Activated T-helper 2 cell treated with anti-CD3 and anti-CD28 coated beads, Interferon-gamma antibody, Interleukin-2, Interleukin-4, amounts not matched to agents 10 μg/mL and 5 μg/mL and 100 μg/mL, durations not matched to agents 14 hours and 24 hours and 36 hours (primary cell): ENCODE measurements around the gene STARD10. TPM values are rescaled to one million over a fixed set of nuclear protein-coding genes. Genes with fewer than 3 reads are reported as not detected.

Experiments used
- DNase-seq: peaks from one replicate; pipeline ENCODE4 v3.0.0; 2021; ENCODE audit warnings: low spot score
- H3K27ac Mint-ChIP-seq: one replicate; pipeline ENCODE4 v1.8.0; 2021; ENCODE audit warnings: mixed read lengths
- H3K27me3 Mint-ChIP-seq: one replicate; pipeline ENCODE4 v1.8.0; 2021; ENCODE audit warnings: low read depth, mixed read lengths
- H3K36me3 Mint-ChIP-seq: one replicate; pipeline ENCODE4 v1.8.0; 2021; ENCODE audit warnings: low read depth, mixed read lengths
- H3K4me1 Mint-ChIP-seq: one replicate; pipeline ENCODE4 v1.8.0; 2021; ENCODE audit warnings: low read depth, mixed read lengths
- H3K4me3 Mint-ChIP-seq: one replicate; pipeline ENCODE4 v1.8.0; 2021; ENCODE audit warnings: low read depth, mild to moderate bottlenecking, moderate library complexity, mixed read lengths
- H3K9me3 Mint-ChIP-seq: one replicate; pipeline ENCODE4 v1.8.0; 2021; ENCODE audit warnings: mixed read lengths
- intact Hi-C: fragments of 100-400 bp; cut with micrococcal nuclease; formaldehyde crosslinking; loops from one replicate; pipeline ENCODE4 v1.15.1; 2023
- total RNA-seq: library from RNA; stranded (reverse); gene quantifications from 2 replicates; pipeline ENCODE4 v1.2.3, GENCODE V29; 2022

The STARD10 gene
- total RNA-seq, 1 donor from 2014 or later, result 10.7 TPM

DNA sequence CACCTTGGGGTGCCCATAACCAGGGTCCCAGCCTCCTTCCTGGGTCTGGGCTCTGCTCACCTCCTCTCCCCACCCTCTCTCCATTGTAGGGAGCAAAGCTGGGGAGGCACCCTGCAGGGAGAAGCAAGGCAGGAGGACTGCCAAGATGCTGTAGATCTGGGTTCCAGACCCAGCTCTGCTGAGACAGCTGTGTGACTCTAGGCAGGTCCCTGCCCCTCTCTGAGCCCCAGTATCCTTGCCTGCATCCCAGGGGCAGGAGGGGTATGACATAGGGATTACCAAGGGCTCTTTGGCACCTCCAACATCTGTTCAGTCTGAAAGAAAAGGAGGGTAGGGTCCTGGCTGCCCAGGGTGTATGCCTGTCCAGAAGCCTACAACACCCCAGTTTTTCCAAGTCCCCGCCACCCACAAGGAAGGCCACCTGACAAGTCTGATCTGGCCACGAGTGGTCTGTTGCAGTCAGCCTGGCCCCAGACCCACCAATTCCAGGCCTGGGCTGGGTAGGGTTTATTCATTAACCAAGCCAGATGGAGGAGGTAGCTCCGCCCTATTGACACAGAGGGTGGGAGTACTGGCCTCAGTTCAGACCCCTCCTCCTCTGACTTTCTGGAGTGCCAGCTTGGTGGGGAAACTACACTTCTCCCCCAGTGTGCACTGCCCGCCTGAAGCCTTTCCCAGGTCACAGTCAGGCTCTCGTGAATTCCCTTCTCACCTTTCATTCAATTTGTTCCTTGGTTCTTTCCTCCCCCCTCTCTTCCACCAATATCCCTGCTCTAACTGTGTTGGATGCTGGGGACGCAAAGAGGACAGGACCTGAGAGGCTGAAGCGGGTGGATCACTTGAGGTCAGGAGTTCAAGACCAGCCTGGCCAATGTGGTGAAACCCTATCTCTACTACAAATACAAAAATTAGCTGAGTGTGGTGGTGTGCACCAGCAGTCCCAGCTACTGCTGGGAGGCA lies 15.0 kb downstream of the STARD10 start:
- H3K4me3 Mint-ChIP-seq, result no peak overlapping the region

GRCh38 chr11:72777755-72778278 lies 16.0 kb downstream of the STARD10 start:
- no peak for DNase-seq
- H3K4me1 Mint-ChIP-seq, result peaks cover 7% of the 10 kb centered on the region
- intact Hi-C loops, result no loop called here
- no peak overlapping the region for H3K27ac Mint-ChIP-seq
- no peaks in the 10 kb centered on the region for H3K36me3 Mint-ChIP-seq
- H3K4me3 Mint-ChIP-seq, result no peak overlapping the region
- no peaks in the 10 kb centered on the region for H3K9me3 Mint-ChIP-seq
- H3K27me3 Mint-ChIP-seq, result peaks cover 6% of the 10 kb centered on the region

More for the DNA sequence above, 15.0 kb downstream of the STARD10 start:
- no peaks in the 10 kb centered on the region for H3K36me3 Mint-ChIP-seq
- peaks cover 6% of the 10 kb centered on the region for H3K27me3 Mint-ChIP-seq
- intact Hi-C loops, result no loop called here
- no peak overlapping the region for H3K27ac Mint-ChIP-seq
- no peaks in the 10 kb centered on the region for H3K9me3 Mint-ChIP-seq
- H3K4me1 Mint-ChIP-seq, result peaks cover 8% of the 10 kb centered on the region
- no peak for DNase-seq

DNA sequence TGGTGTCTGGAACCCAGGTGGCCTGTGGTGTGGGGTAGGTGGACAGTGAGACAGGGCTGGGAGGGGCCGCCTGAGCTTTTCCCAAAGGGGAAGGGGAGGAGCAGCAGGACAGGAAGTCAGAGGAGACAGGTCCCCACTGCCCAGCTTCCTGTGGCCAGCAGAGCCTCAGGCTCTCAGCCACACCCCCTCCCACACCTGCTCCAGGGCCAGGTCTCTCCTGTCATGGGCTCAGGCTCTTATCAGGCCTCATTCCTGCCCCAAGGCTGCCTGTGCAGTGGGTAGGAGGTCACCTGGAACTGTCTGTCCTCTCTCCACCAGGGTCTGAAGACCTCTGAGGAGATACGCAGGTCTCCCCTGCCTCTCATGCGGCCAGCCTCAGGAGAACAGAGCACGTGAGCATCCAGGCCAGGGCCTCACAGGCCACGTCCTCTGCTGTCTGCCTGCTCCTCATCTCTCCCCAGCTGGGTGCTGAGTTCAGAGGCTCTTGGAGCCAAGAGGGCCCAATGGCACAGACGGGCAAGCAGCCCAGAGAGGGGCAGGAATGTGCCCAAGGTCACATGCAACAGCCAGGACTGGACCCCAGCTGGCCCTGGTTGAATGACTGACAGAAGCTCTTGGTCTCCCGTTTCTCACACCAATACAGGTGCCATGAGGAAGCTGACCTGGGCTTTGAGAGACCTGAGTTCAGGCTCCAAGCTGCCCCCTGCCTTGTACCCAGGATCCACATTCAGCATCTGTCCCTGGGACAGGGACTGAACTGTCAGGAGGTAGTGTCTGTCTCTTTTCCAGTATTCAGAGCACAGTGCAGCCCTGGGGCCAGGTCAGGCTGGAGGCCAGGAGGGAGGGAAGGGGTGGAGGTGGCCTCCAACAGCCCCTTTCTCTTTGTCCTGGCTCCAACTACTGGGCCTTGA lies 16.7 kb downstream of the STARD10 start:
- Mint-ChIP-seq H3K27ac (no peak overlapping the region), H3K9me3 (no peaks in the 10 kb centered on the region)

GRCh38 chr11:72776117-72776843 lies 17.6 kb downstream of the STARD10 start:
- no peaks in the 10 kb centered on the region for H3K4me1 Mint-ChIP-seq
- peaks cover 6% of the 10 kb centered on the region for H3K27me3 Mint-ChIP-seq
- no peak for DNase-seq
- H3K9me3 Mint-ChIP-seq, result no peaks in the 10 kb centered on the region
- no peak overlapping the region for H3K4me3 Mint-ChIP-seq
- no peak overlapping the region for H3K27ac Mint-ChIP-seq
- intact Hi-C loops, result no loop called here
- no peaks in the 10 kb centered on the region for H3K36me3 Mint-ChIP-seq

More for the DNA sequence above, 16.7 kb downstream of the STARD10 start:
- Mint-ChIP-seq H3K27me3 (peaks cover 6% of the 10 kb centered on the region), H3K4me3 (no peak overlapping the region), H3K4me1 (peaks cover 3% of the 10 kb centered on the region), H3K36me3 (no peaks in the 10 kb centered on the region)
- intact Hi-C loops, result no loop called here
- no peak for DNase-seq

DNA sequence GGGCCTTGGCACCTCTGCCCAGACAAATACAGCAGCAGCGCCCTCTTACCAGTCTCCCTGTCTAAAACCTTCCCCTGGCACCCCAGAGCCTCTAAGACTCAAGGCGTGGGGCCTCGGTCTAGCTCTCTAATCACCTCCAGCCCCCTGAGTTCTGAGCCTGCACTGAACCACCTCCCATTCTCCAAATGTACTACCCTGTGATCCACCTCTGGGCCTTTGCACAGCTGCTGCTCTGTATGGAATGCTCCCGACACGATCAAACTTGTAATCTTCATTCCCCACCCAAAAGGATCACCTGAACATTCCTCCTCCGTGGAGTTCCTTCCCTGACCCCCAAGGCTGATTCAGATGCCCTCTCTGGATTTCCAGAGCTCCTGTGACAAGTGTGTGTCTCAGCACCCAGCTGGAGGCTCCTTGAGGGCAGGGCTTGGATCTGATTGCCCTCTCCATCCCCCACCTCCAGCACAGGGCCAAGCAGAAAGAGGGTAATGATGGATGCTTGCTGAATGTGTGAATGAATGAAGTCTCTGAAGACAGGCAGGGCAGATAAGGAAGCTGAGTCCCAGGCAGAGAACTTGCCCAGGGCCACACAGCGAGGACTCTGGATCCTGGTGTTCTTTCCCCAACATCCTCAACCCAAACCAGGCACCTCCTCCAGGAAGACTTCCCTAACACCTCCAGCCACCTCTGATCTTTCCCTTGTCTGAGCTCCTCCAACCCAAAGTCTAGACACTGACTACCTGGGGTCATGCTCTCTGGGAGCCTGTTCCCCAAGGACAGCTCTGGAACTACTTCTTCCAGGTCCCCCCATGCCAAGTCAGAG lies 18.3 kb downstream of the STARD10 start:
- peaks cover 6% of the 10 kb centered on the region for H3K27me3 Mint-ChIP-seq
- no peaks in the 10 kb centered on the region for H3K9me3 Mint-ChIP-seq
- intact Hi-C loops, result no loop called here
- no peak overlapping the region for H3K4me3 Mint-ChIP-seq
- no peak for DNase-seq
- no peaks in the 10 kb centered on the region for H3K4me1 Mint-ChIP-seq
- H3K27ac Mint-ChIP-seq, result no peak overlapping the region
- H3K36me3 Mint-ChIP-seq, result no peaks in the 10 kb centered on the region

DNA sequence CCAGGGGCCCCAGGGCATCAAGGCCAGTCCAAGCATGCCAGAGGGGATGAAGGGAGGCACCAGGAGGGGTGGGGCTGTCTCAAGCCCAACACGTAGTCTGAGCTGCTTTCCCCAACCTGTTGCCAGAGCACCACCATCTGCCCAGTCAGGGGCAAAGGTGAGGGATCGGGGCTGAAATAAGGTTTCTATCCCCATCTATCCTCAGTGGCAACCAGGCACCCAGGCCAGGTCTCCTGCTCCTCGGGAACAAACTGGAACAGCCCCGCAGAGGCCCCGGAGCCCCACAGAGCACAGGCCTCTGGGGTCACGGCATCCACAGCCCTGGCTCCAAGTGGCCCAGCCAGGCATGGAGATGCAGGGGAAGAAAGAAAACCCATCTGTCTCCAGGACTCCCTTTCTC lies 19.3 kb downstream of the STARD10 start:
- intact Hi-C loops, result no loop called here
- no peak overlapping the region for H3K27ac Mint-ChIP-seq
- no peaks in the 10 kb centered on the region for H3K9me3 Mint-ChIP-seq
- no peaks in the 10 kb centered on the region for H3K4me1 Mint-ChIP-seq
- no peak overlapping the region for H3K4me3 Mint-ChIP-seq
- H3K27me3 Mint-ChIP-seq, result peaks cover under 1% of the 10 kb centered on the region
- no peaks in the 10 kb centered on the region for H3K36me3 Mint-ChIP-seq
- DNase-seq, result no peak

DNA sequence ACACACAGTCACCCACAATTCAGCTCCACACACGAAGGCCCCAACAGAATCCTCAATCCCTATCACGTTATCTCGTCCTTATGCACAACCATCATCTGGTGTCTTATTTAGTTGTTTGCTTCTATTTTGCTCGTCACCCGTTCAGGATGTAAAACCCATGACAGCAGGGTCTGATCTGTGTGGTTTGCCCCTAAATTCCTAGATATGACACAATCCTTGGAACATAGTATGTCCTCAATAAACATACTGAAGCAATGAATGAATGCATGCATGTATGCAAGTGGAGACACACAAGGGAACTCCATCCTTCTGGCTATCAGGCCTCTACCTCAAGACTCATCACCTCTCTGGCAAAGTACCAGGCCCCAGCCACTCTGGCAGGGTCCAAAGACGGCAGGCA lies 20.2 kb downstream of the STARD10 start:
- Mint-ChIP-seq H3K4me1 (no peaks in the 10 kb centered on the region), H3K27ac (no peak overlapping the region), H3K36me3 (no peaks in the 10 kb centered on the region), H3K9me3 (no peaks in the 10 kb centered on the region), H3K27me3 (peaks cover 2% of the 10 kb centered on the region), H3K4me3 (no peak overlapping the region)
- intact Hi-C loops, result no loop called here
- no peak for DNase-seq

GRCh38 chr11:72773291-72773690 lies 20.6 kb downstream of the STARD10 start:
- Mint-ChIP-seq H3K27ac (no peak overlapping the region), H3K4me3 (no peak overlapping the region), H3K36me3 (no peaks in the 10 kb centered on the region), H3K9me3 (no peaks in the 10 kb centered on the region), H3K27me3 (peaks cover 4% of the 10 kb centered on the region), H3K4me1 (no peaks in the 10 kb centered on the region)
- no peak for DNase-seq
- intact Hi-C loops, result no loop called here

DNA sequence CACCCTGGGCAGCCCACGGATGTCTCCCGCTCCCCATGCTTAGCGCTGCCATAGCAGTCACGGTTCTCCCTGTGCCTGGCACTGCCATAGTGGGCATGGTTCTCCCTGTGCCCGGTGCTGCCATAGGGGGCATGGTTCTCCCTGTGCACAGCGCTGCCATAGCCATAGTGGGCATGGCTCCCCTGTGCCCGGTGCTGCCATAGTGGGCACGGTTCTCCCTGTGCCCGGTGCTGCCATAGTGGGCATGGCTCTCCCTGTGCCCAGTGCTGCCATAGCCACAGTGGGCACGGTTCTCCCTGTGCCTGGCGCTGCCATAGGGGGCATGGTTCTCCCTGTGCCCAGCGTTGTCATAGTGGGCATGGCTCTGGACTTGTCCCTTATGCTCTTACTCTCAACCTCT lies 21.8 kb downstream of the STARD10 start:
- Mint-ChIP-seq H3K4me1 (no peaks in the 10 kb centered on the region), H3K4me3 (no peak overlapping the region), H3K27ac (no peak overlapping the region), H3K27me3 (peaks cover 4% of the 10 kb centered on the region), H3K36me3 (no peaks in the 10 kb centered on the region), H3K9me3 (no peaks in the 10 kb centered on the region)
- DNase-seq, result no peak
- intact Hi-C loops, result no loop called here

DNA sequence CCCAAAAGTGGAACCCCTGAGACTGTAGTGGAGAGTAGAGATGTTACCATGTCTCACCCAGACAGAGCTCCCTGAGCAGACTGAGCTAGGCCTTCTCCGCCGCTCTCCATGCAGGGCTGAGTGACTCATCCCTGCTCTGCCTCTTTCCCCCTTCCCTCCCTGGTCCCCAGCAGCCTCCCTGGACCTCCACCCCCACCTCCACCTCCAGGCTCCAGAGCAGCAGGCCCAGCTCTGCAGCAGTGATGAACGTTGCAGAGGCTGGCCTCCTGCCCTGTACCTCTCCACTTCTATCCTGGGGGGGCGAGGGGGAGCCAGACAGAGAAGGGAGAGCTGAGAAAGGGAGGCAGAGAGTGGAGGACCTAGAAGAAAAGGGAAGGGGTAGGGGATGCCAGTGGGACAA lies 22.3 kb downstream of the STARD10 start:
- DNase-seq, result no peak
- intact Hi-C loops, result no loop called here
- no peak overlapping the region for H3K4me3 Mint-ChIP-seq
- H3K27me3 Mint-ChIP-seq, result peaks cover 4% of the 10 kb centered on the region
- H3K36me3 Mint-ChIP-seq, result no peaks in the 10 kb centered on the region
- H3K4me1 Mint-ChIP-seq, result no peaks in the 10 kb centered on the region
- H3K27ac Mint-ChIP-seq, result no peak overlapping the region
- H3K9me3 Mint-ChIP-seq, result no peaks in the 10 kb centered on the region

GRCh38 chr11:72770799-72771198 lies 23.0 kb downstream of the STARD10 start:
- no peaks in the 10 kb centered on the region for H3K4me1 Mint-ChIP-seq
- H3K9me3 Mint-ChIP-seq, result no peaks in the 10 kb centered on the region
- DNase-seq, result no peak
- peaks cover 4% of the 10 kb centered on the region for H3K27me3 Mint-ChIP-seq
- intact Hi-C loops, result no loop called here
- no peak overlapping the region for H3K27ac Mint-ChIP-seq
- H3K36me3 Mint-ChIP-seq, result no peaks in the 10 kb centered on the region
- H3K4me3 Mint-ChIP-seq, result no peak overlapping the region

GRCh38 chr11:72769680-72770079 lies 24.2 kb downstream of the STARD10 start:
- peaks cover 4% of the 10 kb centered on the region for H3K27me3 Mint-ChIP-seq
- no peak for DNase-seq
- no peak overlapping the region for H3K4me3 Mint-ChIP-seq
- H3K4me1 Mint-ChIP-seq, result no peaks in the 10 kb centered on the region
- no peaks in the 10 kb centered on the region for H3K9me3 Mint-ChIP-seq
- no peaks in the 10 kb centered on the region for H3K36me3 Mint-ChIP-seq
- intact Hi-C loops, result no loop called here
- H3K27ac Mint-ChIP-seq, result no peak overlapping the region
